GM19351 (cell line): ENCODE results near the gene NRCAM.

ENCODE experiments used
- ATAC-seq: cut with Tn5 transposase; IDR thresholded peaks from one replicate; pipeline ENCODE4 v1.9.1; 2021; ENCODE audit warnings: mild to moderate bottlenecking, moderate library complexity; ENCODE audit not compliant: unreplicated experiment

NRCAM gene

DNA sequence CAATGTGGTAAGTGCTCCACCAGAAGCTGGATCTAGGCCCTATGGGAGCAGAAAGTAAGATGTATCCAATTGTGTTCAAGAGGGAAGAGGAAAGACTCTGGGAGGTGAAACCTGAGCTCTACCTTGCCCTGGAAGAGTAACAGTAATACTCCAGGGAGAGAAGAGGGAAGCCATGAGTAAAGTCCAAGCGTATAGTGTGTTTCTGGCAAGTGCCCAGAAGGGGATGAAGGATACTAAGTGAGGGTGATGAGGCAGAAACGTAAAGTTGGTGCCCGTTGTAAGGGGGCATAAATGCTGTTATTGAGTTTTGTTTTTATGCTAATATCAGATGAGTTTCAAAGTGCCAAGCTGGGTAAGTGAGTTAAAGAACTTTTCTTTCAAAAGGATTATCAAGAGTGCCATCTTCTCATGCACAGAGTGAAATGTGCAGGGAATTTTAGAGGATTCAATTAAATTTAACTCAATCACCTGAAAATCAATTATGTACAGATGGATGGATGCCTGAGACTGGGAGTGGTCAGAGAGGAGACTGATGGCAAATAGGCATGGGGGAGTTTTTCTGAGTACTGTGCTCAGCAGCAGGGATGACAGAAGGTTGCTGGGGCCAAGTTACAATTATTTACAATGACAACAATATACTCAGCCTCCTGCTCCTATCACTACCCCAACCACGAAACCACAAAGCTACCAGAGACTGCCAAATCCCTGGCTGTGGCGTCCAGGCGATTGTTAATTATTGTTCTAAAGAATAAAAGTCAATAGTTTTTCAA lies 202.8 kb downstream of the NRCAM start:
- ATAC-seq = no peak

DNA sequence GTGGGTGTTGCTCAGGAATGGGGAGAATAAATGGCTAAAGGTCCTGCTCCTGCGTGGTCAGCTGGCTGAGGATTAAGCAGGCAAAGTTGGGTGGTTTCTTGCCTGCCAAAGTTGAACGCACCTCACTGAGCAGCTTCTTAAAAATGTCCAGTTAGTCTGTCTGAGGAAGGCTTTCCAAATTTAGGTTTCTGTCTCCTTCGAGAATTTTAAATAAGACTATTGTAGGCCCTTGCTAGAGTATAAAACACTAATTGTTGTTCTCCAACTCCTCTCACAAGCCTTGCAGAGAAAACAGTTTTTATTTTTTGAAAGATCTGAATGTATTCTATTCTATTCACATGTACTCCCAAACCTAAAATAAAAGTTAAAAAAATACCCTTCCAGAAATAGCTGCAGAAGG lies 204.1 kb downstream of the NRCAM start:
- no peak for ATAC-seq

DNA sequence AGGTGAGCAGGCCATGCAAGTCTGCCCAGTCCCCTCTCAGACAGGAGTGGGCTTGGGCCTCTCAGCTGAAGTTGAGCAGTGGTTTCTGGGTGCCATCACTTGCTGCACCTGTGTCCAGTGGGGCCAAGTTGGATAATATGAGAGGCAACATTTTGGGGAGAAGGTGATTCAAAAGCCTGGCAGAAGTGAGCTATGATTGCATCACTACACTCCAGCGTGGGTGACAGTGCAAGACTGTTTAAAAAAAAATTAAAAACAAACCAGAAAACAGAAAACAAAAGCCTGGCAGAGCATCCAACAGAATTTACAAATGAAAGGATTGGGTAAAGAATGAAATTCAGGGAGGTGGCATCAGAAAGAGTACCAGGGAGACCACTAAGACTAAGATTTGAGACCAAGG lies 204.5 kb downstream of the NRCAM start:
- ATAC-seq = no peak

DNA sequence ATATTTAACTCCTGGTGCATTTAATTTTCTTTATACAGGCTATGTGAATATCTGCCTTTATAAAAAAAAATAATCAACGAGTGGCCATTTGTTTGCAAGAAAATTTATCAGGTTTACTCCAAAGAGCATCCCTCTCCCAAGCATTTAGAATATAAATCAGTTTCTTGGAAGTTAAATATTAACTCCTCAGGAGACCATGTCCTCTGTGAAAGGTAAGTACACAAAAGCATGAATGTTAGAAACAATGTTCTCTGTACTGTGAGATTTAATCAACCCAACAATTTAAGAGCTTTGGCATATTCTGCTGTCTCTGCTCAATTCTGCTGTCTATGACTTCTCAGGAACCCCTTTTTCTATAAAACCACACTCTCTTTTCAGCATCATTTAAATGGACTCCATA lies 206.8 kb downstream of the NRCAM start:
- ATAC-seq = no peak

DNA sequence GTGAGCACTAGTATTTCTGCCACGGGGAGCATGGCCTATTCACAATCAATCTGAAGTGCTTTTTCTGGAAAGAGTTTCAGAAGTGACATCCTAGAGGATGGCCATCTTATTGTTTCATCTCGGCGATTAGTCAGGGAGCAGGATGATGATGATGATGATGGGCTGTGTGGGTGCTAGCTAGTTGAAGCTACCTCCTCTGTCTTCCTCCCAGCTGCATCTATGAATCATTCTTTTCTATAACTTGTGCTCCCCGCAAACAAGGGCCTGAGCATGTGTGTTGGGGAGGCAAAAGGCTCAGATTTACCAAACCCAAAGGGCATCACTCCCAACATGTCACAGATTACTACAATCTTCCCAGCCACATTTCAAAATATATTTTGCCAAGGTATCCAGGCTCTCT lies 207.4 kb downstream of the NRCAM start:
- ATAC-seq = no peak

DNA sequence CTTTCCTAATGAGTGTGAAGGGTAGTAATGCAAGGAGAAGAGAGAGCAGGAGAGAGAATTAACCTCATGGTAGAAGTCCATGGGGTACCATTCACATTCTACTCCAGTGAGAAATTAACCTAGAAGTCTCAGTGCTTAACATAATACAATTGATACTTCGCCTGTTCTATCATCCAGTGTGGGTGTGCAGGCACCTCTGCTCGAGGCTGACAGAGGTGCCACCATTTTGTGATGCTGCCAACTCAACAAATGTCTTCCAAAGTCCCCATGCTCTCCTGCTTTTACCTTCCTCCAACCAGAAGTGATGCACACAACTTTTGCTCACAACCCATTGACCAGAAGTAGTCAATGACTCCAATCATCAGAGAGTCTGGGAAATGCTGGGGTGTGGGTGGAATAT lies 207.8 kb downstream of the NRCAM start:
- ATAC-seq = no peak

DNA sequence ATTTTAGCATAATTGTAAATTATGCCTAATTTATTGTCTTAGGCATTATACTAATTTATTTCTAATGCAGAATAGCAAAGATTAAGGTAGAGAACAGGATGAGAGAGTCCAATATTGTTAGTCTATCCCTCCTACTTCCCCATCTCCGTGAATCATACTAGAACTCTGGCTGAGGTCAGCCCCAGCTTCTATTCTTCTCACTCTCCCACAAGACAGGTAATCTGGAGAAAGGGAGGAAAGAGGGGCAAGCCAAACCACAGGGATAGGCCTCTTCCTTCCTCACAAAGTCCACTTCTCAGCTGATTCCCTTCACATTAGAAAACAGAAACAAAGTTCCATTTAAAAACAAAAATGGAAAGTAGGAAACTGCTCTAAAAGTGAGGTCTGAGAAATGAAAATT lies 208.6 kb downstream of the NRCAM start:
- ATAC-seq = no peak

DNA sequence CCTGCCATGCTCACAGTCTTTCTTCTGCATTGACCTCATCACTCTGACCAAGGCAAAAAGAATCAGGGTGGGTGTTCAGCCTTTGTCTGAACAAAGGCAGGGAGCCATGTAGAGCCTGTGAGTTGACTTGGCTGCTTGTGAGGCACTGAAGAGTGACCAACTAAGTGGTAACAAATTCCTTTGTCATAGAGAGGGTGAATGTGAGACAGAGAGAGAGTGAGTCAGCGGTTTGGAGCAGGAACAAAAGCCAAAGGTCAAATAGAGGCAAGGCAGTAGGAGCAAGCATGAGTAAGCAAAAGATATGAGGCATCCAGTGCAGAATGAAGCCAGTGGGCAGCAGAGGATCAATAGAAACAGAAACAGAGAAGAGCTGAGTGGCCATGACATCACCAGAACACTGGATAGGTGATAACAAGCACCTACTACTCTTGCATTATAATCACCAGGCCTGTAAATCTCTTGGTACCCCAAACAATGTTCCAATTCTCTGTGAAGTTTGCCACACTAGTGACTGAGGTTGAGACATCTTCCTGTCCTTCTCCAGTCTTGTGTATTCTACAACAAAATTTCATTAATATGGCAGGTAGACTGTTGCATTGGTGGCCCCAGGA lies 209.9 kb downstream of the NRCAM start:
- ATAC-seq = peak; percentile 84

DNA sequence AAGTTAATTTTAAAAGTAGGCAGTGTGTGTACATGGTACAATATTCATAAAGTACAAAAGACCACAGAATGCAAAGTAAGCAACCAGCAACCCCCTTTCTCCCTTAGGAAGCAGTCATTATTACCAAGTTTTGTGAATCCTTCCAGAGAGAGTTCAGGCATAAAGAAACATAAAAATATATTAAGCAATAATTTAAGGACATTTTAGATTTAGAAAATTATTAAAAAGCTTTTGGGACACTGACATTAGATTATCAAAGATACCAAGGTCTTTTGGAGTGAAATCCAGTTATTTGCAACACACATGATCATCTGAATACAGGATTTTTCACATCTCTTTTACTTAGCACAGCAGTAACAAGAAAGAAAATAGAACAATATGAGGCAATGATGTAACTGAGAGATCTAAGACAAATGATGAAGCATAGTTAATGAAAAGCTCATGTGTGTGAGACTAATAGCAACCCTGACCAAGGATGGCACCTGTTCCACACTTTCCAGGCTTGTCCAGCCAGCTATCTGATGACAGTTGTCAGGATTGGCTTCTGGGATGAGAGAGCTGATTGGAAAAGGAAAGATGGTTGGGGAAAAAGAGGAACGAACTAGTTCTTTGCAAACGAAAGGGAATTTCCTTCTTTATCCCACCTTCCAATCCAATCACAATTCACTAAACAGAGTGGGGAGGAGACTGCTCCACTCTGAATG lies 210.6 kb downstream of the NRCAM start:
- no peak for ATAC-seq

DNA sequence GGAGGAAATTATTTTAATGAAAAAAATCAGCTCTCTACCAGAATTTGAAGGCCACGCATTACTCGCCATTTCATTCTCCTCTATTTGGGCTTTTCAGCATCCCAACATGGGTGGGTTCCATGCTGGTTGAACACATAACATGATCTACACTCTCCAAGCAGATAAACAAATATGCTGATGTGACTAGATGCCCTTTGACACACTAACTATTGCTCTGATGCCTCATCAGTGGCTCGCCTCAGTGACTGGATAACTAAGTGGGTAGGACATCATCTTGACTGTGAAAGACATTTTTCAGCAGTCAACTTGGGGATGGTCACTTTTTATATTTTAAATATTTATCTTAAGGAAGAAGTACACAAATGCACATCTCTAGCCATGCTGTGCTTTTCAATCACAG lies 212.1 kb downstream of the NRCAM start:
- no peak for ATAC-seq

DNA sequence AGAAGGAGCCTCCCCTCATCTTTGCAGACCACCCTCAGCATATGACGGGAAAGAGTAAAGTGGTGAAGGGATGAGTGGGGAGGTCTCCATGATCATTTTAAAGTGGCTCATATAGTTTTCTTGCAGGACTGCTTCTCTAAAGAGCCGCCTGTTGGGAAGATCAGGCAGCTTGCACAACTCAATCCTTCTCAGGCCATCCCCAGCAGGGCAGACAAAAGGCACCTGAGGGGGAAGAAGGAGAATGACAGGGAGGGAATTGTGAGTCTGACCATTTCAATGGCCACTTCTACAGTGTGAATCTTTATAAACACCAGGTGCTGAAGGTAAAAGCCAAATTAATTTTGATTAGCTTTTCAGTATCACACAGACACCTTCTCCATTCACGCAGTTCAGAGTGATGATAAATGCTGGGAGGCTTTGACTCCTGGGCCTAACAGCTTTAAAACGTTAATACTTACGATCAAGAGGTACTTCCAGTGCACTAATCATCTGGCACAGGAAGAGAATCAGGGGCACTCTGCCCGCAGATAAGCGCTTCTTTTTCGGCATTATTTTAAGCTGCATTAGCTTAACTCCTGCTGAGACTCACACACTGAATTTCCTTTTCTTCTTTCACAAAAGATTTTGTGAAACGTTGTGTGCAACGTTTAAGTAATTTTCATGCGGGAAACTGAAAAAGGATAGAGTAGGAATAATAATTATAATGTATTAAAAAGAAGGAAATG lies 216.6 kb downstream of the NRCAM start:
- ATAC-seq = no peak

DNA sequence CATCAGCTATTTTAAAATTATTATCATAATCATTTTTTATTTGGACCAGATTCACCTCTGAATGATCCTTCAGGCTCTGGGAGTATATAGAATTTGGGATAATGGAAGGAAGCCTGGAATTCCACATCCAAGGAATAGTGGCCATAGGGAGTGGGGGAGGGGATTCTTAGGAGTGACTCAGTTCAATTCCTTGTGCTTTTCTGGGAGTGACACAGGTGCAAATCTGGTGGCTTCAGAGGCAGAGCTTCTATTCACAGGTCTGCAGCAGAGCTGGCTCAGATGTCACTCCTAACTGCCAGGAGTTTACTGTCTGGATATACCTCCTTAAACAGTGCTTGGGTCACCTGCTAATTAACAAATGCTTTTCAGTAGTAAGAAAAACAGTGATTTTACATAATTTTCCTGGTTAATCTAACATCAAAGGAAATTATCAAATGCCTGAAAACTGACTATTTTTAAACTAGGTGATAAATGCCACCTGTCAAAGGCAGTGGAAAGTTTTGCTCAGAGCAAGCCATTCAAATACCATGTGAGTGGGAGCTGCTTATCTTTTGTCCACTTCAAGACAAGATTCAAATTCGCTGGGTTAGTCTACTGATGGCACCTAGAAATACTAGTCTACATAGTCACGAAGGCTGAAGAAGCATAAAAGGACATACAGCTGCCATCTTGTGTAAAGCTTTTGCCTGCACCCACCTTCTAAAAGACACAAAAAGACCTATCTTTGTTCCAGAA lies 219.4 kb downstream of the NRCAM start:
- no peak for ATAC-seq

DNA sequence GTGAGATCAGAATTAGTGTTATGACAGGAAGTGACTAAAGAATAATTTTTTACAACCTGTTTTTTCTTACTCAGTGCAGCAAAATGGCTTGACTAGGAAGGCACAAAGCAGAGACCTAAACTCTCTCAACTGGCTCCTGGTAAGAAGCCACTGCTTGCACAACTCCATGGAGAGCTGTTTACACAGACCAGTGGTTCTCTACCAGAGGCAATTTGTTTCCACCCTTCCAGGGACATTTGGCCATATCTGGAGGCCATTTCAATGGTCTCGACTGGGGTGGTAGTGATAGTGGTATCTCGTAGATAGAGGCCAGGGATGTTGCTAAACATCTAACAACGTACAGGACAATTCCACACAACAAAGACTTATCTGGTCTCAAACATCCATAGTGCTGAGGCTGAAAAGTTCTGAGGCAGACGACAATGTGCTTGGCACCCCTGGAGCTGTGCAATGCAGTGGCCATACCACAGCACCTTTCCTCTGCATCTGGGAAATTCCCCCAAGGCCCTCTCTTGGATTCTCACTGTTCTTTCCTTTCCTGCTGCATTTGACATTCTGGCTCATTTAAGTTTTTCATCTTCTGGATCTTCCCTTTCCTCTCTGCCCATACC lies 220.7 kb downstream of the NRCAM start:
- ATAC-seq = no peak

DNA sequence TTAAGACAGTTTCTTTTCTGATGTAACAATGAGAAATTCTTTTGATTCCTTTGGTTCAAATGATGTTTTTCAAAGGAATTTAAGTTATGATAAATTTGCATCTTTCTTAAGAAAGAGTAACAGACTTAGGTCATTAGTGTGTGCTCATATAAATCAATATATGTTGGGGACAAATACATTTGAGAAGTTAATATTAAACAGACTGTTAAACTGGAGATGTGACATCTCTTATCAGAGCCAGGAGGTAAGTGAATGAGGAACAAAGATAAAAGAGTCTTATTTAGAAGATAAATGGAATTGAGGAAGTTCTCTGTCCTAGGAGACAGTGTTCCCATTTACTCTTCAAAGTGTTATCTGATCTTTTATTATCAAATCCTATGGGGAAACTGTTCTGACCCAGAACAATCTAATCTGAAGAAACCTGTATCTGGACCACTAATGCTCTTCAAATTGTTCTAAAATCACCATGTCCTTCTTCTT lies 221.2 kb downstream of the NRCAM start:
- ATAC-seq = no peak

DNA sequence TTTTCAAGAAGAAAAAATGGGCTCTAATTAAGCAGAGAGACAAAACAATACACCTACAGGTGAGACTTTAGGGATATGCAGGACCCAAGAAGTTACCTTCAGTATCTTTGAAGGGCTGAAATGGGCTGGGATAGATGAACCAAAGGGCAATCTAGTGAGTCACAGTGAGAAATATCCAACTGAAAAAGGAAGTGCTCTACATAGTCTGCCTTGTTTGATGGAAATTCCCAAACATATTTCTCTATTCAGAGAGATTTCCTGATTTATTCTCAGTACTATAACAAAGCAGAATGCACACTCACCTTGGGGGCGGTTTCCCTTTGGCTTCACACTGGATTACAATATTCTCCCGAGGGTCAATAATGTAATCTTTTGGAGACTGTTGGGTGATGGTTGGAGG lies 222.0 kb downstream of the NRCAM start:
- no peak for ATAC-seq

DNA sequence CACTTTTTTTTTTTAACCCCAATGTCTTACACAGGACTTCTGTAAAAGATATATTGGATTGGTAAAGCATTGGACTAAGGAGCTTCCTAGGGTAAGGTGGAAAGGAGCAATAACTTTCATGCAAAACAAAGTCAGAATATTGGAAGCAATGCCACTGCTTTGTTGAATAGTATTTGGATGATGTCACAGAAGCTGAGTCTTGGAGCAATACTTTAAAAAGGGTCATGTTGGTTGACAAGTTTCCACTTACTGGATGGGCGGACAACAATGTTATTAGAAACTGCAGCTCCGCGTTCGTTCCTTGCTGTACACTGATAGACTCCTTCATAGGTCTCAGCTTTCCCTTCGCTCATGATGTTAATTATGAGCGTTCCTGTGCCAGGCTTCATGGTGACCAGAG lies 224.2 kb downstream of the NRCAM start:
- no peak for ATAC-seq

DNA sequence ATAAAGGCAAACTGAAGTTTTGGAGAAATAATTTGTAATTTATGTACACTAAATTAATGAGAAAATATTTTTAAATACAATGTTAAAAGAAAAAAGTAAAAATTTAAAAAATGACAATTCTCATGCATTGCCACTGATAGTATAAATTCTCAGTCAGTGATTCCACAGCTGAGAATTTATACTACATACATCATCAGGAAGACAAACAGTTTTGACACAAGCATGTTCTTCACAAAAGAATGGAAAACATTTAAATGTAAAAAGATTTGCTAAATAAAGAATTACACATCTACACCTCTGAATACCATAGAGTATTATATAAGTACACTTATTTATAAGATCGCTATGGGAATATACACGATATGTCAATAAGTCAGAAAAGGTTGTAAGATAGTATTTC lies 225.0 kb downstream of the NRCAM start:
- no peak for ATAC-seq

DNA sequence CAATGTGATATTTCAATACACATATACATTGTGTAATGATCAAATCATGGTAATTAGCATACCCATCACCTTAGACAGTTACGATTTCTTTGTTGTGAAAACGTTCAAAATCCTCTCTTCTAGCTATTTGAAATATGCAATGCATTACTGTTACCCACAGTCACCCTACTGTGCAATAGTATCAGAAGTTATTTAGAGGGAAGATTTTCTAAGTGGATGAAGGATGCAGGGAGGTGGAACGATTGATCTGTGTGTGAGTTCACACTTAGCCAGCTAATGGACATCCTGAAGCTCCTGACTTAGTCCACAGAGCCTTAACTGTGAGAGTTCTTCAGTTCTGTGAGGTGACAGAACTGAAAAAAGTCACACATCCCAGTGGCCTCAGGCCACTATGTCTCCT lies 228.9 kb downstream of the NRCAM start:
- no peak for ATAC-seq

DNA sequence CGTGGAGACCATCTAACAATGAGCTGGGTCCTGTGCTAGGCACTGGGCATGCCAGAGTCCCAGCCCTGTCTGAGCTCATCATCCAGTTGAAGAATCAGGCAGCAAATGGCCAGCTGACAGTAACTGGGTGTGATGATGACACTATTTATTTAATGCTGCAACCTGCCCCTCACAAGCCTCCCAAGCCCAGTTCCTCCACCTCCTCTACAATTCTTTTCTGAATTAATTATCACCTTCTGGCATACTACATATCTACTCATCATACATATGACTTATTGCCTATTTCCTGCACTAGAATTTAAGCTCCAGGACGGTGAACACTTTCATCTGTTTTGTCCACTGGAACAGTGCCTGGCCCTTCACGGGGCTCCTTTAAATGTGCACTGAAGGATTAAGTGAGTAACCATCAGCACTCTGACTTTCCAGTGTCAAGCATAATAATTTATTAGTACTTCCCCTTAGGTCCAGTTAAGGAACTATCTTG lies 229.4 kb downstream of the NRCAM start:
- ATAC-seq = no peak

DNA sequence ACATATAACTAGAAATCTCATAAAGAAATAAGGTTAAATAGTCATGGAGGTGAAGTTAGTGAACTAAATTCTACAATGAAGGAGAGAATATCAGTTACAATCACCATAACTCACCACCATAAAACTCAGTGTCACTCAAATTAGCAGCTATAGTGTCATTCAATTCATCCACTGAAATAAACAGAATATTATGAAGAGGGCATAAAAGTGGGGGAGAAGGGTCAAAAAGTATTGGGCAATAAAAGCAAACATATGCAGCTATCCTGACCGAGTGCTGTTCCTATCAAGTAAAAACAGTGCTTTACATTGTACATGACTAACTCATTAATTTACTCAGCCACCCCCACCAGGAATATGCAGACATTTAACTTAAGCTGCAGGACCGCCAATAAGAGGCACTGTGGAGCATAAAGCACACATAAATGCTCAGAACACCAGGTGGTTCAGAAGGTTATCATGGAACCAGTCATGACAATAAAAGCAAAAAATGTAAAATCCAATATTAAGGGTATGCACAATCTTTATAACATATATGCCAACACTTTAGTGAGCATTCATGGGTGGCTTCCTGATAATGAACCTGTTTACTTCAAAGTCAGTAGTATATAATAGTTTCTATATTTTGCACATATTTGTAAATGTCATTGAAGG lies 230.6 kb downstream of the NRCAM start:
- no peak for ATAC-seq
